Kidney epithelial cell (primary cell): ENCODE results near the gene NUP210. TPM values are rescaled to one million over a fixed set of nuclear protein-coding genes. Genes with fewer than 3 reads are reported as not detected.

Source experiments
- DNase-seq: peaks from one replicate; pipeline ENCODE4 v3.0.0-alpha.2; 2010; ENCODE audit warnings: low read depth
- H3K27me3 ChIP-seq: 2 replicates; pipeline ENCODE4 v1.6.0; 2011; ENCODE audit warnings: low read length; ENCODE audit not compliant: control insufficient read depth, insufficient read depth
- H3K36me3 ChIP-seq: 2 replicates; pipeline ENCODE4 v1.5.1; 2011; ENCODE audit warnings: low read length; ENCODE audit not compliant: control insufficient read depth, insufficient read depth
- H3K4me3 ChIP-seq: 2 replicates; pipeline ENCODE4 v1.5.1; 2011; ENCODE audit warnings: low read depth, mild to moderate bottlenecking, control low read depth, low read length
- CTCF ChIP-seq: IDR thresholded peaks from 2 replicates; pipeline ENCODE4 v1.5.1; 2011; ENCODE audit warnings: mild to moderate bottlenecking, moderate library complexity, low read length, control low read depth, inconsistent platforms; ENCODE audit not compliant: insufficient read depth, poor library complexity, severe bottlenecking
- total RNA-seq: library from RNA; depleted of rRNA; stranded (reverse); fragments of >200 nt; gene quantifications from 2 replicates; pipeline ENCODE4 v1.2.3, GENCODE V29; 2015

Gene NUP210
- total RNA-seq, 1 donor from 2014 or later, result 36.2 TPM

- H3K4me3 ChIP-seq, result no peak overlapping the region
- no peak for TF ChIP-seq CTCF
- no peaks in the 10 kb centered on the region for H3K27me3 ChIP-seq
- H3K36me3 ChIP-seq, result peaks cover 1% of the 10 kb centered on the region
- DNase-seq, result no peak
Measured at GRCh38 chr3:13338231-13338630, 81.9 kb downstream of the NUP210 start.

GRCh38 chr3:13336592-13336991 lies 83.5 kb downstream of the NUP210 start:
- Histone ChIP-seq H3K36me3 (no peaks in the 10 kb centered on the region), H3K27me3 (no peaks in the 10 kb centered on the region), H3K4me3 (no peak overlapping the region)
- no peak for DNase-seq
- no peak for TF ChIP-seq CTCF

- TF ChIP-seq CTCF, result no peak
Measured at GRCh38 chr3:13335503-13335902, 84.6 kb downstream of the NUP210 start.

GRCh38 chr3:13335059-13335458 lies 85.1 kb downstream of the NUP210 start:
- H3K4me3 ChIP-seq, result no peak overlapping the region
- DNase-seq, result no peak
- TF ChIP-seq CTCF, result no peak
- H3K27me3 ChIP-seq, result no peaks in the 10 kb centered on the region
- no peaks in the 10 kb centered on the region for H3K36me3 ChIP-seq

More at GRCh38 chr3:13335503-13335902, 84.6 kb downstream of the NUP210 start:
- H3K27me3 ChIP-seq, result no peaks in the 10 kb centered on the region
- H3K4me3 ChIP-seq, result no peak overlapping the region
- no peak for DNase-seq
- no peaks in the 10 kb centered on the region for H3K36me3 ChIP-seq

- DNase-seq, result no peak
- H3K36me3 ChIP-seq, result no peaks in the 10 kb centered on the region
- TF ChIP-seq CTCF, result no peak
- no peak overlapping the region for H3K4me3 ChIP-seq
- H3K27me3 ChIP-seq, result no peaks in the 10 kb centered on the region
Measured at GRCh38 chr3:13333236-13333897, 86.8 kb downstream of the NUP210 start.

GRCh38 chr3:13332740-13333139 lies 87.4 kb downstream of the NUP210 start:
- no peak for DNase-seq
- TF ChIP-seq CTCF, result no peak
- Histone ChIP-seq H3K36me3 (no peaks in the 10 kb centered on the region), H3K27me3 (no peaks in the 10 kb centered on the region), H3K4me3 (no peak overlapping the region)
